Measurements from ENCODE around the gene PLEKHH2. TPM values are rescaled to one million over a fixed set of nuclear protein-coding genes. Genes with fewer than 3 reads are reported as not detected.

PLEKHH2 gene
- total and polyA plus RNA-seq, 12 donors = 1.9 to 18.3 (median 5.9) TPM

DNA sequence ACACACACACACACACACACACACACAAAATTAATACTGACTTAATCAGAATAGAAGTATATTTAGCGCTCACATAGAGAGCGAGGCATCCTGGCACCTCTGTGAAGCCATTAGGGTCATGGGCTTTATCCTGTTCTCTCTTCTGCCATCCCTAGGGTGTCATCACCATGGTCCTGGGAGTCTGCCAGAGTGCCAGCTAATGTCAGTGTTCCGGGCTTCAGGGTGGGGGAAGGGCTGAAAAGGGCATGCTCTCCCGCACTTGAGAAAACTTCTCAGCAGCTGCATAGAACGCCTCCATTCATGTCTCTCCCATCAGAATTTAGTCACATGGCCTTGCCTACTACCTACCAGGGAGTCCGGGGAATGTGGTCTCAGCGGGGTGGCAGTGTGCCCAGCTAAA, 117.1 kb downstream of the PLEKHH2 start:
- 75 to 86% (median 80%) methylated on average over 5 to 7 of the region's 7 CpGs for WGBS, 4 donors
- H3K27me3 ChIP-seq = no peaks in the 10 kb centered on the region
- peaks cover 0 to 4% of the 10 kb centered on the region in 2 donors for H3K4me1 ChIP-seq (replicated peaks in 1 of 2)
- H3K9me3 ChIP-seq (replicated peaks in 1 of 3) = no peaks in the 10 kb centered on the region
- H3K27ac ChIP-seq = no peak overlapping the region
- TF ChIP-seq POLR2A (IDR thresholded peaks at IDR 0.05) = no peak
- TF ChIP-seq, protein P1, sequence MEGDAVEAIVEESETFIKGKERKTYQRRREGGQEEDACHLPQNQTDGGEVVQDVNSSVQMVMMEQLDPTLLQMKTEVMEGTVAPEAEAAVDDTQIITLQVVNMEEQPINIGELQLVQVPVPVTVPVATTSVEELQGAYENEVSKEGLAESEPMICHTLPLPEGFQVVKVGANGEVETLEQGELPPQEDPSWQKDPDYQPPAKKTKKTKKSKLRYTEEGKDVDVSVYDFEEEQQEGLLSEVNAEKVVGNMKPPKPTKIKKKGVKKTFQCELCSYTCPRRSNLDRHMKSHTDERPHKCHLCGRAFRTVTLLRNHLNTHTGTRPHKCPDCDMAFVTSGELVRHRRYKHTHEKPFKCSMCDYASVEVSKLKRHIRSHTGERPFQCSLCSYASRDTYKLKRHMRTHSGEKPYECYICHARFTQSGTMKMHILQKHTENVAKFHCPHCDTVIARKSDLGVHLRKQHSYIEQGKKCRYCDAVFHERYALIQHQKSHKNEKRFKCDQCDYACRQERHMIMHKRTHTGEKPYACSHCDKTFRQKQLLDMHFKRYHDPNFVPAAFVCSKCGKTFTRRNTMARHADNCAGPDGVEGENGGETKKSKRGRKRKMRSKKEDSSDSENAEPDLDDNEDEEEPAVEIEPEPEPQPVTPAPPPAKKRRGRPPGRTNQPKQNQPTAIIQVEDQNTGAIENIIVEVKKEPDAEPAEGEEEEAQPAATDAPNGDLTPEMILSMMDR (IDR thresholded peaks at IDR 0.05) = no peak
- no peak overlapping the region for H3K4me3 ChIP-seq
- DNase-seq = peak in 4 of 7 donors; percentile 26 to 55 (median 44)
- intact Hi-C loops (cut with DNase I) = no loop called here
- no peaks in the 10 kb centered on the region for H3K36me3 ChIP-seq (replicated peaks in 1 of 2)

DNA sequence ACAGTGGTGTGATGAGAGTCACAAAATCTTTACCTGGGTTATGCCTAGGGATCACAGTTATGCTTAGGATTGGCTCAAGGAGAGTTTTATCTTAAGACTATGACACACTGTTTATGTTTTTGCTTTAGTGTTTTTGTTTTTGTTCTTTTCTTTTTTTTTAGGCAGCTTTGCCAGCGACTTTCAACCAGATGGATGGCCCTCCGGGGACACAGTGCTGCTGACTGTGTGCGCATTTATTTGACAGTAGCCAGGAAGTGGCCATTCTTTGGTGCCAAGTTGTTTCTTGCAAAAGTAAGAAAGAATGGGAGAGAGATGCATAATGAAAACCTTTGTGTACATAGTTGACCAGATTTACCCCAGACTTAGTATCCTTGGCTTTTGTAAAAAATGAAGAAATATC, 121.7 kb downstream of the PLEKHH2 start:
- H3K4me1 ChIP-seq (replicated peaks in 1 of 2) = peaks cover 0 to 4% of the 10 kb centered on the region in 2 donors
- TF ChIP-seq, protein P1 (IDR thresholded peaks at IDR 0.05) = no peak
- TF ChIP-seq POLR2A (IDR thresholded peaks at IDR 0.05) = no peak
- H3K27me3 ChIP-seq = no peaks in the 10 kb centered on the region
- H3K9me3 ChIP-seq (replicated peaks in 1 of 3) = no peaks in the 10 kb centered on the region
- peak overlapping the region in 1 of 5 donors; percentile 6 for H3K27ac ChIP-seq
- WGBS, 4 donors = 50 to 75% (median 63%) methylated on average over 3 of the region's 3 CpGs
- no peak overlapping the region for H3K4me3 ChIP-seq
- intact Hi-C loops (cut with DNase I) = no loop called here
- no peaks in the 10 kb centered on the region for H3K36me3 ChIP-seq (replicated peaks in 1 of 2)
- peak in 2 of 7 donors; percentile 24 to 33 for DNase-seq

DNA sequence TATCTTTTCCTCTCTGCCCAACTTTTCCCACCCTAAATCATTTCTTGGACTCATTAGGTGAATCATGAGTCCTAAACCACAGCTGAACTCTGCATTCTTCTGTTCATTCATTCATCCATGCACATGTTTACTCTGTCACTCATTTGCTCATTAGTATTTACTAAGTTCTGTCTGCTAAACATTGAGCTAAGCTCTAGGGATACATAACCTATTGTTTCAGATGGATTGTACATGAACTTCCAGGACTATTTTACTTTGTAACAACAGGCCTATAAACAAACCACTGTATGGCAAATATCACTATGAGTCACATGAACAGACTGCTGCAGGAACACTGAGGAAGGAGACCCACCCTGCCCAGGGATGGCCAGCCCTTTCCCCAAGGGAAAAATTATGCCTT, 122.1 kb downstream of the PLEKHH2 start:
- no peaks in the 10 kb centered on the region for H3K27me3 ChIP-seq
- no peak for TF ChIP-seq POLR2A (IDR thresholded peaks at IDR 0.05)
- TF ChIP-seq, protein P1 (IDR thresholded peaks at IDR 0.05) = no peak
- no peak overlapping the region for H3K4me3 ChIP-seq
- H3K27ac ChIP-seq = peak overlapping the region in 2 of 5 donors; percentile 8 to 48
- H3K36me3 ChIP-seq (replicated peaks in 1 of 2) = no peaks in the 10 kb centered on the region
- H3K4me1 ChIP-seq (replicated peaks in 1 of 2) = peaks cover 0 to 4% of the 10 kb centered on the region in 2 donors
- intact Hi-C loops (cut with DNase I) = no loop called here
- no peak for DNase-seq
- H3K9me3 ChIP-seq (replicated peaks in 1 of 3) = no peaks in the 10 kb centered on the region

DNA sequence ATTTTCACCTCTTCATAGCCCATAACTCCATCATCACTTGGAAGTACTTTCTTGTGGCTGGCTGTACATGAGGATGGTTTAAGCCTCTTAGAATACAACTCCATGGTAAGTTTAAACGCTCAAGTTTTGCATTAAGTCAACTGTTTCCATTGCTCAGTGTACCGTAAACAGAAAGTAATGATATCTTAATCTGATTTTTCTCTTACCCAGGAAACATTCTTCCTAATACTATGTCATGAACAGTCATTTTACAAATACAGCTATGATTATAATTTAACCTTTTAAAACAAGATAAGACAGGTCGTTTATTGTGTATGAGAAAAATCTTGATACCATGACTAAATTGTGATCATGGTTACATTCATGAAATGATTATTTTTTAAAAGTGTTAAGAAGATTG, 125.2 kb downstream of the PLEKHH2 start:
- intact Hi-C loops (cut with DNase I) = no loop called here
- TF ChIP-seq, protein P1 (IDR thresholded peaks at IDR 0.05) = no peak
- TF ChIP-seq POLR2A (IDR thresholded peaks at IDR 0.05) = no peak
- 60 to 72% (median 70%) methylated on average over 3 of the region's 3 CpGs for WGBS, 4 donors

More for the DNA sequence above, 125.2 kb downstream of the PLEKHH2 start:
- Histone ChIP-seq H3K27me3 (no peaks in the 10 kb centered on the region), H3K9me3 (replicated peaks in 1 of 3) (no peaks in the 10 kb centered on the region), H3K4me1 (replicated peaks in 1 of 2) (peaks cover 0 to 4% of the 10 kb centered on the region in 2 donors), H3K36me3 (replicated peaks in 1 of 2) (no peaks in the 10 kb centered on the region), H3K27ac (no peak overlapping the region), H3K4me3 (no peak overlapping the region)
- DNase-seq = no peak

Data from adrenal gland (tissue), 12 donors.